HG02759 (cell line): ENCODE data around the gene UQCRQ.

Source experiments
- ATAC-seq: cut with Tn5 transposase; IDR thresholded peaks from one replicate; pipeline ENCODE4 v1.9.1; 2021; ENCODE audit warnings: mild to moderate bottlenecking, moderate library complexity; ENCODE audit not compliant: unreplicated experiment

Gene UQCRQ

GRCh38 chr5:132867046-132867451 lies 607 bp downstream of the UQCRQ start:
- peak; percentile 18 for ATAC-seq

DNA sequence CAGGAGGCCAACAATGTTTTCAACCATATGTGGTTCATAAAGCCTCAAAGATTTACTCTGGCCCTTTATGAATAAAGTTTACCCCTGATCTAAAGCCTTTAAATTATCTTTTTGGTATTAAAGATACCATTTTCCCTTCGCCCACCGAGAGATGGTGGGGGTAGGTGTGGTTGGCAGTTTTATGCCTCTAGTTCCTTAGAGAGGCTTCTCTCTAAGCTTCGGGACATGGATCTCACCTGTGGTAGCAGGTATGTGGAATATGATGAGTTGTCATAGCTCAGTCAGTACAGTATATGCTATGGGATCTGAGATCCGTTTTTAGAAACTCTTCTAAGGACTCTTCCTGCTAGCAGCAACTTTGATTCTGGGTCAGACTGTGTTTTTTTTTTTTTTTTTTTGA lies 2.3 kb downstream of the UQCRQ start:
- ATAC-seq, result no peak

GRCh38 chr5:132870801-132871200 lies 4.4 kb downstream of the UQCRQ start:
- ATAC-seq, result no peak

GRCh38 chr5:132871459-132872284 lies 5.2 kb downstream of the UQCRQ start:
- no peak for ATAC-seq

- ATAC-seq, result no peak
Observed at GRCh38 chr5:132872788-132873118, 6.3 kb downstream of the UQCRQ start.

- ATAC-seq, result no peak
Observed at GRCh38 chr5:132873119-132873929, 6.9 kb downstream of the UQCRQ start, which contains the start of gene LEAP2. Gene LEAP2, plus strand, starts transcription at chr5:132873668. Its CDS starts 27 bp downstream, at chr5:132873695.

- no peak for ATAC-seq
Observed at GRCh38 chr5:132873930-132874271, 7.5 kb downstream of the UQCRQ start.

DNA sequence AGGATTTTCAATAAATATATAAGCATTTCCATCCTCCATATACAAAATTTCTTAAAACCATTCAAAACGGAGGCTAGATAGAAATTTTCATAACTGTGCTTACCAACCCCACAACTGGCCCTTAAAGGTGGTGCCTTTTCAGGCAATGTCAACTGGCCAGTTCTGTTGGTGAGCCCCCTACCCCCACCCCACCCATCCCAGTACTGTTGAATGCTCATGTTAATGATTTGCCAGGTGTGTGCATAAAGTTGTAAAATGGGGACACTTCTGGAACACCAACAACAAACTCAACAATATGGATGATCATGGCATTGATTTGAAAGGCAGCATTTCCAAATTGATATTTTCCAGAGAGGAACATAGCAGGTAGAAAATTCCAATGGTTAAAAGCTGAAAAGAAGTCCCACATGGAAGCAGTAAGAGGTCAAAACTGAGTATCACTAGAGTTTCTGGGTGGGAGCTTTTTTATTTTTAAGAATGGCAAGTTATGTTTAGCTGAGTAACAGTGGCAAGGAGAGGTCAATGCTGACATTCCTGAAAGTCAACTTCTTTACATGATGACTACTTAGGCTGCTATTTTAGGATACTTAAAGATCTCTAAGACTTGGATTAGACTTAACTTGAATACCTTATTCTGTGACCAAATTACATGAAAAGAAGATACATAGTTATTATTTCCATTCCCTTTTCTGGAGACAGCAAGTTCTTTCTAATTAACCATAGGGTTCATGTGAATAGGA lies 9.7 kb downstream of the UQCRQ start:
- no peak for ATAC-seq

DNA sequence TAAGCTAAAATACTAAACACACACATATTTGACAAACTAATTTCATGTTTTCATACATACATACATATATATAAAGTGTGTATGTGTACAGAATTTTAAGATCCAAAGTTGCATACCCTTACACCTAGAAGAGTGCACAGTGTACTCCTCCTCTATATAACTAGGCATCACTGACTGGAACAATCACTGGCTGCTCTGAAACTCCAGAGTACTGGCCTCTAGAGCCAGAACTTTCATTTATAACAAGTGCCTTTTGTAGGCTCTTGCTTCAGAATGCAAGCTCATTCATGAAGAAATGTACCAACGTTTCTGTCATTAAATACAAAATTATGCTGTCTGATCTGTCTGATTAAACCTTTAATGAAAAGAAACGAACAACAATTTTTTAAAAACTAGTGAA lies 11.0 kb downstream of the UQCRQ start:
- no peak for ATAC-seq

GRCh38 chr5:132877938-132878337 lies 11.5 kb downstream of the UQCRQ start:
- ATAC-seq, result no peak

DNA sequence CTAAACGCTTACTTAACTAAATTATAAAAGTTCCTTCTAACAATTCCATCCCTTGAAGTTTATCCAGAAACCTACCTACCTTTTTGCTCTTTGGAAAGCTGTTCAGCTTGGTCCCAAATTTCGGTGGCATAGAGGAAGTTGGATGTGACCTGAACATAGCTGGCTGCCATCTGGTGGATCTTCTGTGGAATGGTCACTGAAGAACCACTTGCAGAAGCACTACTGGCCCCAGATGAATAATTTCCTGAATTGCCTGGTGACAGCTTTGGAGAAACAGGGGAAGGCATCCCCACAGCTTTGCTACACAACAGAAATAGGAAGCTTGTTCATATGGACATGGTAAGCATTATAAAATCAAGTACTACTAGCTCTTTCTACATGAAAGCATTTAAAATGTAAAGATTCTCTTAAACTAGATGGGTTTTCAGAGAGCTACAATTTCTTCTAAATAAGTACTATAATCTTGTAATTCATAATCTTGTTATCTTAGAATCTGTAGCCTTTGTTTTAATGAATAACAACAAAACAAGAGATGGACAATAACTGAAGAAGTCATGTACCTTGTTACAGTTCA lies 16.9 kb downstream of the UQCRQ start:
- ATAC-seq, result peak; percentile 59

- ATAC-seq, result no peak
Observed at GRCh38 chr5:132884548-132884947, 18.1 kb downstream of the UQCRQ start.

DNA sequence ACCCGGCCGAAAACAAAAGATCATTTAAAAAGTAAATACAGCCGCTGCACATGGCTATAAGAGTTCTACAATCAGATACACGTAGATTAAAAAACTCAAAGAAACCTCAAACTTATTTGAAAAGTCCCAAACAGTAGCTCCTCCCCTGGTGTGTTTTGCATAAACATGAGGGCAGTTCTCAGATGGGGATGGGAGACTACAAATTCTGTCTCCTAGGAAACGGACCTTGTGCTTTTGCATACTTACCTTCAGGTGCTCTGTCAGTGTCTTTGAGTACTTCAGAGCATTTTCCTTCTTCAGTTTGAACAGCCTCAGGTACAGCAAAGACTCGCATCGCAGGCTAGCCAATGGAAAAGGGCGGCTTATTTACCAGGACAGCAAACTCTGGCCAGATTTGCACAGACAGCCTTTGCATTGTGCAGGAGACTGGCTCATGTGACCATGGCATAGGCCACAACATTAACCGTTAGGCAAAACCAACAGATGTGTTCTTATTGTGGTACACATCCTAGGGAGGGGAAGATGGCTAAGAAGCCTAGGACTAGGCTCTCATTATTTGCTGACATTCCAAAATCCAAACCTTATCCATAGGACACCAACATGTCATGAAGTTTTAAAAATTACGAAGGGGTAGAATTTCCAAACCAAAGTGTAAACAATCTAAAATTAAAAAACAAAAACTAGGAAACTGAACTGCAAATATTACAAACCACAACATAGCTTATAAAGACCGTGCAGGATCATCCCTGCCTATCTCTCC lies 19.8 kb downstream of the UQCRQ start:
- no peak for ATAC-seq

DNA sequence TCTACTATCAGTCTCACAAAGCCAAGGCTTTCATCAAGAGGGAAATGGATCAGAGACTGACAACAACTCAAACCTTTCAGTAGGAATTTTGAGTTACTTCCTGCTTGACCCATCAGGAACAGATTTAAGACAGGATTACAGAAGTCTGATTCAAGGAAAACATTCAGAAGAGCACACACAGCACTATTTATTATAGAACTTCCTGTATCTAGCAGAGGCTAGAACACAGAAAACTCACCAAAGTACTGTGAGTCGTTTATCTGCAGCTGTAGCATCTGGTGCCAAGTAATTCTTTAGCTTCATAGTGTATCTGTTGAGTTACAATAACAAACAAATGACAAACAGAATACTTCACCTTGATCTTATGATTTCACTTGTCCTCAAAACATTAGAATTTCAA lies 20.8 kb downstream of the UQCRQ start:
- no peak for ATAC-seq

DNA sequence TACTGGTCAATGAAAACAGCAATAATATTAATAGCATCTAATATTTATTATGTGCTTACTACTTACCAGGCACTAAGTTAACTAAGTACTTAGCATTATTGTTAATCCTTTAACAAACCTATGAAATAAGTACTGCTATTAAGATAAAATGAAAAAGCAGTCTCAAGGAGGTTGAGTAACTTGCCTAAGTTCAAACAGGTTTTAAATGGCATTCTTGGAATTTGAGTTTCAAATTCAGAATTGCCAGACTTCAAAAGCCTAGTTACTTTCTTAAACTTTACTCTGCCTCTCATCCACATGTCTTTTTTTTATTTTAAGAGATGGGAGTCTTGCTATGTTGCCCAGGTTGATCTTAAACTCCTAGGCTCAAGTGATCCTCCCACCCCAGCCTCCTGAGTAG lies 23.1 kb downstream of the UQCRQ start:
- no peak for ATAC-seq

DNA sequence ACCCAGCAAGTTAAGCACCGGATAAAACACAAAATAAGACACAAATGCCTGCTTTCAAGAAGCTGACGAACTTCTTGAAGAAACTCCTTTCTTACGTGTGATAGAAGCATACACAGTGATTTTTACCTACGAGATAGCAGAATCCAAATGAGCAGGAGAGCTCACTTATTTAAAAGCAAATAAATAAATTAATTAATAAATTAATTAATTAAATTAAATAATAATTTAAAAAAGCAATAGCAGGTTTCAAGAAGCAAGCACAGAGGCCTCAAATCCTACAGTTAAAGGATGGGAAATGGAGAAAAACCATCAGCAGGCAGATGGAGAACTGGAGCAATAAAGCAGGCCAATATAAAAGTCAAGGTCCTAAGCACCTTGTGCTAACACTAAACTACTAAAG lies 24.4 kb downstream of the UQCRQ start:
- no peak for ATAC-seq

- ATAC-seq, result no peak
Observed at GRCh38 chr5:132895719-132896305, 29.4 kb downstream of the UQCRQ start.

DNA sequence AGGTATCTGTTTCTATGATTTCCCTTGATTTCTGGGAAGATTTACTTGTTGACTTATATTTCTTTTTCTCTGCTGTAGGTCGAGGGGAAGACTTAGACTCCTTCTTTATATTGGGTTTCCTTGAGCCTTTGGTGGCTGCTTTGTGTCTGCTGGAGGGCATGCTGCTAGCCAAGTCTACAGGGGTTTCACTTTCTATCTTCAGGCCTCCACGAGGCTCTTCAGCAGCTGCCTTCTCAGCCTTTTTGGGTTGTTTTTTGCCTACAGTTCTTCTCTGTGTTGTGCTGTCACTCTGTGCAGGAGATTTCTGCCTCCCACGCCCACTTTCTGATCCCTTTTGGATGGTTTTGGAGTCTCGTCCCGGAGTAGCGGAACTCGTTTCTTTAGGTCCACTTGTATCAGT lies 30.2 kb downstream of the UQCRQ start:
- ATAC-seq, result no peak

GRCh38 chr5:132898094-132898493 lies 31.7 kb downstream of the UQCRQ start:
- ATAC-seq, result no peak

DNA sequence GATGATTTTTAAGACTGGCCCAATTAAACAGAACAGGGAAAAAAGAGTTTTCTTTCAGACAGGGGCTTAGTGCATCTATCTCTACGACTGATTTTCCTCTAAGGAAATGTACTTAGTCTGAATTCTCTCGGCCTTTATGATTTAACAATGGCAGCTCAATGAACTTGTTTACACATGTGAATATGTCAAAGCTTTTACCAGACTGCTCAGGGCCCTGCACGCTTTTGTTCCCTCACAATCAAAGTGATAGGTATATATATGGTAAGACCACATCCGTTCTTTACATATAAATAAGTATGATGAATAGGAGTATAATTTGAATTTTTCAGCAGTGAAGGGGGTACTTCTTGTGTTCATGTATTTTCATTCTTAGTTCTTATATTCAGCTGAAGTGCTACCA lies 34.6 kb downstream of the UQCRQ start:
- ATAC-seq, result no peak
